Kidney (tissue), 14 donors: Measurements from ENCODE around the gene SPINK9. TPM values are rescaled to one million over a fixed set of nuclear protein-coding genes. Genes with fewer than 3 reads are reported as not detected.

Source experiments
- DNase-seq, 5 donors: peaks; one replicate each; pipeline ENCODE4 v3.0.0-alpha.2; 2013 to 2020
- FAIRE-seq: peaks from 2 replicates; lab custom pipeline; 2012; peaks lifted over from hg19 to GRCh38; lab: Jason Lieb, UNC
- H3K27ac ChIP-seq, 2 donors: one replicate each; pipeline ENCODE4 v1.7.0; 2013; ENCODE audit warnings: low read depth in 2 of 2, low read length in 2 of 2, inconsistent platforms in 1 of 2
- H3K27me3 ChIP-seq: one replicate; pipeline ENCODE4 v1.7.1; 2013; ENCODE audit warnings: low read length, inconsistent platforms; ENCODE audit not compliant: control insufficient read depth, insufficient read depth
- H3K36me3 ChIP-seq, 3 donors: one replicate each; pipeline versions ENCODE4 v1.7.0 to v1.7.1; 2013; ENCODE audit warnings: low read length in 3 of 3, control low read depth in 1 of 3, inconsistent platforms in 1 of 3; ENCODE audit not compliant: insufficient read depth in 3 of 3, control insufficient read depth in 2 of 3
- H3K4me1 ChIP-seq, 3 donors: one replicate each; pipeline versions ENCODE4 v1.7.0 to v1.7.1; 2013; ENCODE audit warnings: low read length in 3 of 3, inconsistent platforms in 1 of 3, low read depth in 1 of 3; ENCODE audit not compliant: control insufficient read depth in 2 of 3, insufficient read depth in 2 of 3
- H3K4me3 ChIP-seq, 3 donors: one replicate each; pipeline versions ENCODE4 v1.7.0 to v1.8.1; 2013; ENCODE audit warnings: low read length in 3 of 3, control low read depth in 1 of 3, inconsistent platforms in 1 of 3
- H3K9ac ChIP-seq, 3 donors: one replicate each; pipeline versions ENCODE4 v1.7.0 to v1.7.1; 2013; ENCODE audit warnings: low read length in 3 of 3, control low read depth in 1 of 3, inconsistent platforms in 1 of 3
- H3K9me3 ChIP-seq, 3 donors: one replicate each; pipeline versions ENCODE4 v1.7.0 to v1.7.1; 2013; ENCODE audit warnings: low read length in 3 of 3, control low read depth in 1 of 3, inconsistent platforms in 1 of 3; ENCODE audit not compliant: control insufficient read depth in 2 of 3, insufficient read depth in 1 of 3
- CTCF ChIP-seq: IDR thresholded peaks from 3 replicates; pipeline ENCODE4 v1.5.1; 2012; ENCODE audit warnings: mild to moderate bottlenecking, moderate library complexity, borderline replicate concordance; ENCODE audit not compliant: insufficient read depth; ENCODE audit errors: extremely low read depth
- intact Hi-C: fragments of 100-400 bp; cut with DNase I; formaldehyde crosslinking; loops from one replicate; pipeline ENCODE4 v1.11.1; 2022
- polyA plus RNA-seq: library from polyadenylated mRNA; stranded (reverse); fragments of 350-450 nt; fragmentation: Illumina TruSeq; extraction: RNeasy Lipid Tissue Mini Kit (QIAGEN cat#74804); gene quantifications from one replicate; pipeline ENCODE4 v1.2.3, GENCODE V29; 2014; ENCODE audit warnings: low read depth, low replicate concordance; ENCODE audit not compliant: insufficient read depth
- total RNA-seq: library from RNA; stranded (reverse); fragmentation: NEBNext Ultra II Directional; extraction: Animal tissue kit (Norgen Biotek cat#: 25700); gene quantifications from one replicate; pipeline ENCODE4 v1.2.1, GENCODE V29; 2021
- donor health status: control.
- donor health status: control.
- donor health status: control.
- donor health status: control.
- donor health status: control.
- donor health status: DM: yes; HTN: yes; CAD: no.
- donor health status: Normal renal cell carcinoma (clear cell type).

The SPINK9 gene
- total and polyA plus RNA-seq, 2 donors from 2014 or later = not detected

GRCh38 chr5:148385094-148385493 is 49.7 kb downstream of the SPINK9 start:
- peaks cover 0 to 20% (median 7%) of the 10 kb centered on the region in 3 donors for H3K4me1 ChIP-seq
- peak overlapping the region in 2 of 3 donors; percentile 79 to 99 for H3K4me3 ChIP-seq
- no peak overlapping the region for H3K27ac ChIP-seq
- no peaks in the 10 kb centered on the region for H3K27me3 ChIP-seq
- intact Hi-C loops = no loop called here
- peak overlapping the region in 1 of 3 donors; percentile 84 for H3K9ac ChIP-seq
- no peaks in the 10 kb centered on the region for H3K36me3 ChIP-seq
- H3K9me3 ChIP-seq = no peaks in the 10 kb centered on the region
- no peak for FAIRE-seq
- no peak for DNase-seq
- no peak for TF ChIP-seq CTCF

- DNase-seq (no peak), FAIRE-seq (no peak)
- Histone ChIP-seq H3K27ac (no peak overlapping the region), H3K9ac (no peak overlapping the region), H3K27me3 (no peaks in the 10 kb centered on the region), H3K4me3 (no peak overlapping the region), H3K36me3 (peaks cover 0 to 2% (median 0%) of the 10 kb centered on the region in 3 donors), H3K9me3 (no peaks in the 10 kb centered on the region), H3K4me1 (peaks cover 0 to 20% (median 7%) of the 10 kb centered on the region in 3 donors)
- TF ChIP-seq CTCF = no peak
- intact Hi-C loops = no loop called here
Observed at GRCh38 chr5:148386041-148386440, 50.7 kb downstream of the SPINK9 start.

GRCh38 chr5:148387325-148387724 is 52.0 kb downstream of the SPINK9 start:
- Histone ChIP-seq H3K9me3 (no peaks in the 10 kb centered on the region), H3K4me3 (no peak overlapping the region), H3K4me1 (peaks cover 0 to 20% (median 7%) of the 10 kb centered on the region in 3 donors), H3K27me3 (no peaks in the 10 kb centered on the region), H3K9ac (no peak overlapping the region), H3K36me3 (peaks cover 0 to 2% (median 0%) of the 10 kb centered on the region in 3 donors), H3K27ac (no peak overlapping the region)
- DNase-seq = no peak
- intact Hi-C loops = no loop called here
- TF ChIP-seq CTCF = no peak
- FAIRE-seq = no peak

- DNase-seq = no peak
- Histone ChIP-seq H3K27me3 (no peaks in the 10 kb centered on the region), H3K27ac (no peak overlapping the region), H3K9ac (no peak overlapping the region), H3K4me1 (peaks cover 0 to 15% (median 7%) of the 10 kb centered on the region in 3 donors), H3K4me3 (no peak overlapping the region), H3K36me3 (peaks cover 0 to 2% (median 0%) of the 10 kb centered on the region in 3 donors), H3K9me3 (no peaks in the 10 kb centered on the region)
- FAIRE-seq = no peak
- no peak for TF ChIP-seq CTCF
- intact Hi-C loops = no loop called here
Observed at GRCh38 chr5:148388696-148389095, 53.3 kb downstream of the SPINK9 start.
